Prostate gland (tissue), 2 donors: Measurements from ENCODE around the gene FFAR1. TPM values are rescaled to one million over a fixed set of nuclear protein-coding genes. Genes with fewer than 3 reads are reported as not detected.

Experiments
- DNase-seq: peaks from one replicate; pipeline ENCODE4 v3.0.0-alpha.2; 2019; ENCODE audit warnings: low spot score
- H3K27ac ChIP-seq, 2 donors: fragments of 200-600 bp; sonication (generic); 2 replicates each; pipeline ENCODE4 v1.5.1; 2017 to 2019
- H3K27me3 ChIP-seq: fragments of 200-600 bp; sonication (generic); replicated peaks from 2 replicates; pipeline ENCODE4 v1.5.1; 2019; ENCODE audit not compliant: insufficient read depth
- H3K36me3 ChIP-seq, 2 donors: fragments of 200-600 bp; sonication (generic); 1 replicate in 1 of 2; 2 replicates in 1 of 2; pipeline versions ENCODE4 v1.5.1 to v1.8.1; 2017 to 2019
- H3K4me1 ChIP-seq: fragments of 200-600 bp; sonication (generic); replicated peaks from 2 replicates; pipeline ENCODE4 v1.5.1; 2019
- H3K4me3 ChIP-seq, 2 donors: fragments of 200-600 bp; sonication (generic); 2 replicates each; pipeline ENCODE4 v1.5.1; 2017 to 2019
- H3K9me3 ChIP-seq: fragments of 200-600 bp; sonication (generic); 2 replicates; pipeline ENCODE4 v1.5.1; 2017
- CTCF ChIP-seq, 4 experiments: fragments of 200-600 bp in 2 of 4; fragments of 450-650 bp in 2 of 4; sonication (generic) in 2 of 4; IDR thresholded peaks; 1 replicate in 3 of 4; 2 replicates in 1 of 4; pipeline ENCODE4 v1.5.1; 2016 to 2019; ENCODE audit warnings: antibody characterized with exemption in 4 of 4, mild to moderate bottlenecking in 2 of 4, moderate library complexity in 2 of 4
- POLR2A ChIP-seq: fragments of 450-650 bp; IDR thresholded peaks from one replicate; pipeline ENCODE4 v1.6.1; 2016; ENCODE audit warnings: antibody characterized with exemption, mild to moderate bottlenecking
- POLR2AphosphoS5 ChIP-seq: sonication (generic); formaldehyde crosslinking; IDR thresholded peaks from one replicate; pipeline ENCODE4 v1.6.1; 2017; ENCODE audit warnings: antibody characterized with exemption
- WGBS: methylation state at CpG from one replicate; pipeline ENCODE4 v1.1.5; 2018; 5-methylcytosine and 5-hydroxymethylcytosine counted together
- intact Hi-C: fragments of 100-400 bp; cut with DNase I; formaldehyde crosslinking; loops from one replicate; pipeline ENCODE4 v1.14.2; 2022
- total RNA-seq, 2 donors: library from RNA; depleted of rRNA; stranded (reverse); fragments of >200 nt; gene quantifications; one replicate each; pipeline ENCODE4 v1.1.0, GENCODE V29; 2016

FFAR1 gene
- total RNA-seq, result under 1 TPM in 1 of 2 donors, not detected in 1; 0.28 TPM

- H3K36me3 ChIP-seq, result no peaks in the 10 kb centered on the region
- H3K27ac ChIP-seq, result no peak within 1 kb of the TSS
- intact Hi-C loops, result no loop called here
- H3K9me3 ChIP-seq, result no peaks in the 10 kb centered on the region
- H3K4me1 ChIP-seq, result no peaks in the 10 kb centered on the region
- peaks cover 3% of the 10 kb centered on the region for H3K27me3 ChIP-seq
- H3K4me3 ChIP-seq, result no peak within 1 kb of the TSS
- WGBS, result 47% methylated on average over 18 of the region's 18 CpGs
- TF ChIP-seq POLR2A (no peak), CTCF (IDR thresholded peaks at IDR 0.05) (no peak), POLR2AphosphoS5 (no peak)
- no peak for DNase-seq
Measured at GRCh38 chr19:35347171-35347929, at the start of gene FFAR1. Gene FFAR1 (plus strand): TSS chr19:35347902. CDS start chr19:35351552, 3,650 bp downstream.

- Histone ChIP-seq H3K9me3 (no peaks in the 10 kb centered on the region), H3K27ac (no peak overlapping the region), H3K36me3 (no peaks in the 10 kb centered on the region), H3K4me1 (no peaks in the 10 kb centered on the region), H3K27me3 (no peaks in the 10 kb centered on the region), H3K4me3 (no peak overlapping the region)
- intact Hi-C loops, result no loop called here
- TF ChIP-seq POLR2AphosphoS5, result no peak
- TF ChIP-seq POLR2A, result no peak
- no peak for TF ChIP-seq CTCF (IDR thresholded peaks at IDR 0.05)
- DNase-seq, result no peak
- 93% methylated on average over 2 of the region's 2 CpGs for WGBS
Measured at GRCh38 chr19:35297922-35298321, 49.8 kb upstream of the FFAR1 start.

- Histone ChIP-seq H3K4me1 (no peaks in the 10 kb centered on the region), H3K9me3 (no peaks in the 10 kb centered on the region), H3K27ac (no peak overlapping the region), H3K27me3 (no peaks in the 10 kb centered on the region), H3K36me3 (no peaks in the 10 kb centered on the region), H3K4me3 (no peak overlapping the region)
- whole genome bisulfite sequencing, result 92% methylated on average over 5 of the region's 5 CpGs
- TF ChIP-seq CTCF (IDR thresholded peaks at IDR 0.05) (no peak), POLR2AphosphoS5 (no peak), POLR2A (no peak)
- intact Hi-C loops, result no loop called here
- no peak for DNase-seq
Measured at GRCh38 chr19:35298561-35298972, 49.1 kb upstream of the FFAR1 start.

- no peaks in the 10 kb centered on the region for H3K36me3 ChIP-seq
- H3K4me1 ChIP-seq, result no peaks in the 10 kb centered on the region
- no peaks in the 10 kb centered on the region for H3K27me3 ChIP-seq
- TF ChIP-seq POLR2A, result no peak
- no peak for TF ChIP-seq POLR2AphosphoS5
- TF ChIP-seq CTCF (IDR thresholded peaks at IDR 0.05), result no peak
- no peak overlapping the region for H3K4me3 ChIP-seq
- intact Hi-C loops, result no loop called here
- H3K9me3 ChIP-seq, result no peaks in the 10 kb centered on the region
- 57% methylated on average over 34 of the region's 55 CpGs for WGBS
- H3K27ac ChIP-seq, result no peak overlapping the region
- DNase-seq, result no peak
Measured at GRCh38 chr19:35299523-35300338, 48.0 kb upstream of the FFAR1 start.
